Esophagus muscularis mucosa (tissue), 4 donors: ENCODE results near the gene MYL12B. TPM values are rescaled to one million over a fixed set of nuclear protein-coding genes. Genes with fewer than 3 reads are reported as not detected.
A peak's percentile ranks its signal among the peaks of the same experiment; 100 is the strongest.
"Not testable (repeated sequence)": the region's sequence is repeated elsewhere in the genome, so short reads cannot be mapped to it uniquely, and the experiment has no call there.

Experiments used
- DNase-seq: peaks from one replicate; pipeline ENCODE4 v3.0.0-alpha.2; 2017; ENCODE audit errors: extremely low spot score
- H3K27ac ChIP-seq, 4 donors: fragments of 200-600 bp; sonication (generic); replicated peaks in 1 of 4; 1 replicate in 3 of 4; 2 replicates in 1 of 4; pipeline ENCODE4 v1.5.1; 2016 to 2019; ENCODE audit warnings: mild to moderate bottlenecking in 1 of 4
- H3K27me3 ChIP-seq, 4 donors: fragments of 200-600 bp; sonication (generic); one replicate each; pipeline versions ENCODE4 v1.5.1 to v1.6.0; 2016 to 2019
- H3K36me3 ChIP-seq, 4 donors: fragments of 200-600 bp; sonication (generic); one replicate each; pipeline ENCODE4 v1.5.1; 2016 to 2019
- H3K4me1 ChIP-seq, 4 donors: fragments of 200-600 bp; sonication (generic); one replicate each; pipeline ENCODE4 v1.5.1; 2016 to 2019
- H3K4me3 ChIP-seq, 4 donors: fragments of 200-600 bp; sonication (generic); 1 replicate in 2 of 4; 2 replicates in 2 of 4; pipeline ENCODE4 v1.5.1; 2016 to 2019; ENCODE audit warnings: mild to moderate bottlenecking in 4 of 4, moderate library complexity in 1 of 4
- H3K9me3 ChIP-seq, 4 donors: fragments of 200-600 bp; sonication (generic); 1 replicate in 3 of 4; 2 replicates in 1 of 4; pipeline ENCODE4 v1.5.1; 2016 to 2019
- EP300 ChIP-seq: sonication (generic); formaldehyde crosslinking; IDR thresholded peaks from one replicate; pipeline ENCODE4 v1.6.1; 2017; ENCODE audit warnings: antibody characterized with exemption
- POLR2A ChIP-seq: fragments of 450-650 bp; IDR thresholded peaks from one replicate; pipeline ENCODE4 v1.6.1; 2017; ENCODE audit warnings: antibody characterized with exemption, moderate library complexity, mild to moderate bottlenecking, low read depth
- POLR2AphosphoS5 ChIP-seq, 2 donors: sonication (generic); formaldehyde crosslinking; IDR thresholded peaks; one replicate each; pipeline ENCODE4 v1.6.1; 2017; ENCODE audit warnings: antibody characterized with exemption in 2 of 2
- WGBS: methylation state at CpG from one replicate; pipeline ENCODE4 v1.1.5; 2018; 5-methylcytosine and 5-hydroxymethylcytosine counted together
- intact Hi-C: fragments of 100-400 bp; cut with DNase I; formaldehyde crosslinking; loops from one replicate; pipeline ENCODE4 v1.15.1; 2023
- total RNA-seq, 4 donors: library from RNA; depleted of rRNA; stranded (reverse); fragments of >200 nt; gene quantifications; one replicate each; pipeline versions ENCODE4 v1.1.0 to v1.2.1, GENCODE V29; 2016
- TF ChIP-seq, protein P1 (sequence below), 3 experiments: fragments of 200-600 bp in 2 of 3; fragments of 450-650 bp in 1 of 3; sonication (generic) in 2 of 3; IDR thresholded peaks; one replicate each; pipeline ENCODE4 v1.5.1; 2017 to 2019; ENCODE audit warnings: antibody characterized with exemption in 3 of 3, mild to moderate bottlenecking in 2 of 3, moderate library complexity in 1 of 3

MYL12B gene
- total RNA-seq, 4 donors from 2014 or later: 211 to 279 (median 244) TPM

DNA sequence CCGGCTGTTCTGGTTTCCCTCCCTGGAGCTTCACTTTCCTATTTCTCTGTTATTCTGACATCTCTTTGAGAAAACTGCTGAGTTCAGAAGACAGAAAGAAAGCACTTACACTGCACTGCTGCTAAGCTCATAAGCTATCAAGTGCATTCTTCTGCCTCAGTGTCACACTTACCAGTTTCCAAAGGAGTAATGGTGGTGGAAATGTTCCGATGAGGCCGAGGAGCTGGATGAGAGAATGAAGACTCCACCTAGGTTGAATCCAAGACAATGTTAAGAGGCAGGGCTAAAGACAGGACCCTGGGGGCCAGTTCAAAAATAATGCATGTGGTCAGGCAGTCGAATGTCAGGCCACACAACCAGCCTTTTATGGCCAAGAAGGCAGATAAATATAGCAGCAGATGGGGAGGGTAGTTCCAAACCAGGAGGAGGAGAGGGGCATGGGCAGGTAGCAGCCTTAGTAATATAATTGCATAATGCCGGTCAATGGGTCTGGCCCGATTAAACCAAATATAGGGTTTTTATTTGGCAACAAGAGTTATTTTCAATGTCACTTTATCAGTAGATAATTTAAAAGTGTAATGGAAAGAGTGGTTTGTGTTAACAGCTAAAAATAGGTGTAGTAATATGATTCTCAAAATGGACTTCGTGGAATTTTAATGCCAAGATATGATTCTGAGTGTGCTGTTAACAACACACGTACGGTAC, 42.1 kb upstream of the MYL12B start, which contains the start of gene MYOM1:
Gene MYOM1 (minus strand): TSS at position 338 of the 705 bp plus-strand sequence. CDS start 4,745 bp downstream, outside the sequence.
- no peaks in the 10 kb centered on the region for H3K27me3 ChIP-seq
- peak within 1 kb of the TSS; percentile 37 to 57 (median 49) for H3K4me3 ChIP-seq
- peak within 1 kb of the TSS; percentile 76 to 82 (median 82) for H3K27ac ChIP-seq
- no peak for TF ChIP-seq EP300
- TF ChIP-seq, protein P1, sequence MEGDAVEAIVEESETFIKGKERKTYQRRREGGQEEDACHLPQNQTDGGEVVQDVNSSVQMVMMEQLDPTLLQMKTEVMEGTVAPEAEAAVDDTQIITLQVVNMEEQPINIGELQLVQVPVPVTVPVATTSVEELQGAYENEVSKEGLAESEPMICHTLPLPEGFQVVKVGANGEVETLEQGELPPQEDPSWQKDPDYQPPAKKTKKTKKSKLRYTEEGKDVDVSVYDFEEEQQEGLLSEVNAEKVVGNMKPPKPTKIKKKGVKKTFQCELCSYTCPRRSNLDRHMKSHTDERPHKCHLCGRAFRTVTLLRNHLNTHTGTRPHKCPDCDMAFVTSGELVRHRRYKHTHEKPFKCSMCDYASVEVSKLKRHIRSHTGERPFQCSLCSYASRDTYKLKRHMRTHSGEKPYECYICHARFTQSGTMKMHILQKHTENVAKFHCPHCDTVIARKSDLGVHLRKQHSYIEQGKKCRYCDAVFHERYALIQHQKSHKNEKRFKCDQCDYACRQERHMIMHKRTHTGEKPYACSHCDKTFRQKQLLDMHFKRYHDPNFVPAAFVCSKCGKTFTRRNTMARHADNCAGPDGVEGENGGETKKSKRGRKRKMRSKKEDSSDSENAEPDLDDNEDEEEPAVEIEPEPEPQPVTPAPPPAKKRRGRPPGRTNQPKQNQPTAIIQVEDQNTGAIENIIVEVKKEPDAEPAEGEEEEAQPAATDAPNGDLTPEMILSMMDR (IDR thresholded peaks at IDR 0.05): no peak
- no peak for TF ChIP-seq POLR2AphosphoS5 (IDR thresholded peaks at IDR 0.05)
- no peak for TF ChIP-seq POLR2A
- peaks cover 2 to 5% (median 3%) of the 10 kb centered on the region in 4 donors for H3K36me3 ChIP-seq
- peak; percentile 64 for DNase-seq
- intact Hi-C loops: no loop called here
- no peaks in the 10 kb centered on the region for H3K9me3 ChIP-seq
- WGBS: 47% methylated on average over 9 of the region's 9 CpGs
- H3K4me1 ChIP-seq: peaks cover 5 to 33% (median 22%) of the 10 kb centered on the region in 4 donors

DNA sequence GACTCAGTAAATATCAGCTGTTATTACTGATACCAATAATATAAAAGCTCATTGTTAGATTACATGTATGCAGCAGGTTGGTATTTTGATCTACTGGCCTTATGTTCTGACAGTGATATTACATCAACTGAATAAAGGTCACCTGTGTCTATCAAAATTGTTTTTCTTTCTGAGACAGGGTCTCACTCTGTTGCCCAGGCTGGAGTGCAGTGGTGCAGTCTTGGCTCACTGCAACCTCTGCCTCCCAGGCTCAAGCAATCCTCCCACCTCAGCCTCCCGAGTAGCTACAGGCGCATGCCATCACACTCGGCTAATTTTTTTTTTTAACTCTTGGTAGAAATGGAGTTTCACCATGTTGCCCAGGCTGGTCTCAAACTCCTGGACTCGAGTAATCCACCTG, 41.1 kb upstream of the MYL12B start:
- Histone ChIP-seq H3K27ac (peak overlapping the region; percentile 76 to 82 (median 82)), H3K4me1 (peaks cover 5 to 33% (median 22%) of the 10 kb centered on the region in 4 donors)
- H3K36me3 ChIP-seq, intact Hi-C loops, H3K4me3 ChIP-seq, H3K27me3 ChIP-seq, H3K9me3 ChIP-seq, DNase-seq: not testable (repeated sequence)
- WGBS: 96% methylated on average over 4 of the region's 4 CpGs

DNA sequence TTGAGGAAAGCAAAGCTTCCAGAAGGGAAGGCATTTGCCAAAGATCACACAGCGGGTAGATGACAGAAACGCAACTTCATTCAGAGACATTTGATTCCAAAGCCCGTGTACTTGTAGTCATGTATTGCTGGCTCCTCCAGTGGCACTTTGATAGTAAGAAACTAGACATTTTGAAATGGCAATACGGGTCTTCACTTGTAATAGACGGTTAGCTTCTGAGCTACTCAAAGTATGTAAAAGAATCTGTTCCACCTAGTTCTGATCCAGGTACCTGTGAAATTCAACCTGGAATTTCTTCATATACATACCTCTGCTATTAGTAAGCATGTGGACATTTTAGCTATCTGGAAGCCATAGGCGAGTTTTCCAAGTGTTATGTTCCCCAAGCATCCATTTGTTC, 40.4 kb upstream of the MYL12B start:
- WGBS: 97% methylated on average over 6 of the region's 6 CpGs
- Histone ChIP-seq H3K27me3 (no peaks in the 10 kb centered on the region), H3K27ac (no peak overlapping the region), H3K9me3 (no peaks in the 10 kb centered on the region), H3K4me1 (peaks cover 5 to 33% (median 22%) of the 10 kb centered on the region in 4 donors), H3K36me3 (no peaks in the 10 kb centered on the region), H3K4me3 (no peak overlapping the region)
- intact Hi-C loops: no loop called here
- no peak for TF ChIP-seq EP300
- no peak for TF ChIP-seq POLR2A
- TF ChIP-seq, protein P1 (IDR thresholded peaks at IDR 0.05): no peak
- TF ChIP-seq POLR2AphosphoS5 (IDR thresholded peaks at IDR 0.05): no peak
- DNase-seq: no peak

DNA sequence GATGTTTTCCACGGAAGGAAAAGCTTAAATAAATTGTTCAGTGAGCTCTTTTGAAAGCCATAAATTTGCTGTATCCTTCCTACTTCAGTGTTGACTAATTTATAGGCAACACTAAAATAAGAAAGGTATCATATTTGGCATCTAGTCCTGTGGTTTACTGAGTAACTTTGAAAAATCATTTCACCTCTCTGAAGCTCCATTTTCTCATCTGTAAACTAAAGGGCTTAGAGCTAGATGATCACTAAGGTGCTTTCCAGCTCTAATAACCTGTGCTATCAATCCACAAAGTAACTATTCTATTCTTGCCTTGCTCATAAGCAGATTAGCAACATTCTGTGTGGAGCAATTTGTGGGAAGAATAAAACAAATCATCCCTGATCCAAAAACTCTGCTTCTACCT, 38.6 kb upstream of the MYL12B start:
- Histone ChIP-seq H3K36me3 (no peaks in the 10 kb centered on the region), H3K4me1 (peaks cover 5 to 25% (median 13%) of the 10 kb centered on the region in 4 donors), H3K27ac (no peak overlapping the region), H3K4me3 (no peak overlapping the region), H3K9me3 (no peaks in the 10 kb centered on the region), H3K27me3 (no peaks in the 10 kb centered on the region)
- 74% methylated on average over 1 of the region's 1 CpG for WGBS
- no peak for TF ChIP-seq EP300
- TF ChIP-seq, protein P1 (IDR thresholded peaks at IDR 0.05): no peak
- no peak for TF ChIP-seq POLR2AphosphoS5 (IDR thresholded peaks at IDR 0.05)
- no peak for TF ChIP-seq POLR2A
- no peak for DNase-seq
- intact Hi-C loops: no loop called here

DNA sequence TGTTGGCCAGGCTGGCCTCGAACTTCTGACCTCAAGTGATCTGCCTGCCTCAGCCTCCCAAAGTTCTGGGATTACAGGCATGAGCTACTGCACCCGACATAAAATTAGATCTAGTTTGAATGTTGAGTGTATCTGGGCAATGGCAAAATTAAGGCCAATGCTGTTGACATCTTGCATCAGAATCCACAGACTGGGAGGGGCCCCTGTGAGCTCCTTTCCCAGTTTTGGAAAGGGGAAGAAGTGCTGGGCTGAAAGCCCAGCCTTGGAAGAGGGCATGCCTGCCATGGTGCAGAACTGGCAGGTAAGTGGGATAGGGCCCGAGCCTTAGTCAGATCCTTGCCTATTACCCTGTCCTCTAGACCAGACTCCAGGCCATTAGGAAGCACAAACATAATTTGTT, 37.7 kb upstream of the MYL12B start:
- Histone ChIP-seq H3K9me3 (no peaks in the 10 kb centered on the region), H3K4me1 (peaks cover 5 to 17% (median 10%) of the 10 kb centered on the region in 4 donors), H3K36me3 (no peaks in the 10 kb centered on the region), H3K4me3 (no peak overlapping the region), H3K27me3 (no peaks in the 10 kb centered on the region), H3K27ac (no peak overlapping the region)
- WGBS: 74% methylated on average over 3 of the region's 3 CpGs
- peak; percentile 42 for DNase-seq
- intact Hi-C loops: no loop called here
- TF ChIP-seq, protein P1 (IDR thresholded peaks at IDR 0.05): no peak
- TF ChIP-seq POLR2A (no peak), EP300 (no peak), POLR2AphosphoS5 (IDR thresholded peaks at IDR 0.05) (no peak)
